PC-3 (cell line): ENCODE measurements around the gene MRM2.

ENCODE experiments used
- EZH2 ChIP-seq: fragments of 300-600 bp; sonication (generic); IDR thresholded peaks from one replicate; pipeline ENCODE4 v1.6.1; 2017; ENCODE audit warnings: antibody characterized with exemption, mild to moderate bottlenecking, low read length; ENCODE audit not compliant: unreplicated experiment
- TF ChIP-seq, protein P1 (sequence below): fragments of 300-600 bp; sonication (generic); conservative IDR thresholded peaks from 2 replicates; pipeline ENCODE4 v1.5.1; 2017; ENCODE audit warnings: antibody characterized with exemption, low read depth, mild to moderate bottlenecking, low read length

DNA sequence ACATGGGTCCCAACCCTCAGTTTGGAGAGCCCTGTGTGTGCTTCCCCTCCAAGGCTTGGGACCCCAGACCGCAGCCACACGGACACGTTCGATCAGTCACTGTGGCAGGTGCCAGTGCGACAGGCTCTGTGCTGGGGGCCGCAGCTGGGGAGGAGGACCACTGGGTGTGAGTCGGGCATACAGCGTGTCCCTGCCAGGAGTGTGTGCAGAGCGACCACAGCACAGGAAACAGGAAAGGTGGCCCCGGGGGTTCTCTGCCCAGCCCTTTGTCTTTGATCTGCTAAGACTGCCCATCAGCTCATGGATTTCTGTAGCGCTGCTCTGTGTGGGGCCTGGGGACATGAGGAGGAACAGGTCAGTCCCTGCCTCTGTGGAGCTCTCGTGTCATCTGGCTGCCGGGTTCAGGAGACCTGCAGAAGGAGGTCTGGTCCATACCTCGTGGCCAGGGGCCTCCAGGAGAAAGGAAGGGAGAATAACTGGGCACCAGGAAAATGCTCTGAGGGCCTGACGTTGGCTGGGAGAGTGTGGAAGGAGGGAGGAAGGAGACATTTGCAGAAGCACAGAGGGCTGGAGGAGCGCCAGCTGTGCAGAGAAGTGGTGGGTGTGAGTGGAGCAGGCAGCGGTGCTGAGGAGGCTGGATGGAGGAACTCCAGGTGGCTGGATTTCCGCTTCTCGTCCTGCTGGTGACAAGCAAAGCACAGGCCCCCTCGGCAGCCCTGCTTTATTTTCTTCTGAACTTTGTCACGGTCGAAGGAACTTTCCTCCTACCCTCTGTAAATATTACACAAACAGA, 4.1 kb upstream of the MRM2 start:
- TF ChIP-seq, protein P1, sequence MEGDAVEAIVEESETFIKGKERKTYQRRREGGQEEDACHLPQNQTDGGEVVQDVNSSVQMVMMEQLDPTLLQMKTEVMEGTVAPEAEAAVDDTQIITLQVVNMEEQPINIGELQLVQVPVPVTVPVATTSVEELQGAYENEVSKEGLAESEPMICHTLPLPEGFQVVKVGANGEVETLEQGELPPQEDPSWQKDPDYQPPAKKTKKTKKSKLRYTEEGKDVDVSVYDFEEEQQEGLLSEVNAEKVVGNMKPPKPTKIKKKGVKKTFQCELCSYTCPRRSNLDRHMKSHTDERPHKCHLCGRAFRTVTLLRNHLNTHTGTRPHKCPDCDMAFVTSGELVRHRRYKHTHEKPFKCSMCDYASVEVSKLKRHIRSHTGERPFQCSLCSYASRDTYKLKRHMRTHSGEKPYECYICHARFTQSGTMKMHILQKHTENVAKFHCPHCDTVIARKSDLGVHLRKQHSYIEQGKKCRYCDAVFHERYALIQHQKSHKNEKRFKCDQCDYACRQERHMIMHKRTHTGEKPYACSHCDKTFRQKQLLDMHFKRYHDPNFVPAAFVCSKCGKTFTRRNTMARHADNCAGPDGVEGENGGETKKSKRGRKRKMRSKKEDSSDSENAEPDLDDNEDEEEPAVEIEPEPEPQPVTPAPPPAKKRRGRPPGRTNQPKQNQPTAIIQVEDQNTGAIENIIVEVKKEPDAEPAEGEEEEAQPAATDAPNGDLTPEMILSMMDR: no peak
- no peak for TF ChIP-seq EZH2
